HG02623 (cell line): Measurements from ENCODE around the gene DNAJC9.

Source experiments
- ATAC-seq: cut with Tn5 transposase; IDR thresholded peaks from one replicate; pipeline ENCODE4 v1.9.1; 2021; ENCODE audit warnings: moderate library complexity; ENCODE audit not compliant: unreplicated experiment

The DNAJC9 gene

DNA sequence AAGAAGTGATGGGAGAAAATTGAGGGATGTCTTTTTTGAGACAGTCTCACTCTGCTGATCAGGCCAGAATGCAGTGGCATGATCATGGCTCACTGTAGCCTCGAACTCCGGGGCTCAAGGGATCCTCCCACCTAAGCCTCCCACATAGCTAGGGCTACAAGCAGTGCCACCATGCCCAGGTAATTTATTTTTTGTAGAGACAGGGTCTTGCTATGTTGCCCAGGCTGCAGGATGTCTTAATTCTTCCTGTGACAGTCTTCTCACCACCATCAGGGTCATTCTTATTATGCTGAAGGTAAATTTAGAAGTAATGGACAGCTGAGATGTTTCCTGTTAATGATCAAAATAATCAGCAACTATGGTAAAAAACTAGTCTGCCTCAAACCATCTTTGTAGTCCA is 7.1 kb downstream of the DNAJC9 start:
- no peak for ATAC-seq

DNA sequence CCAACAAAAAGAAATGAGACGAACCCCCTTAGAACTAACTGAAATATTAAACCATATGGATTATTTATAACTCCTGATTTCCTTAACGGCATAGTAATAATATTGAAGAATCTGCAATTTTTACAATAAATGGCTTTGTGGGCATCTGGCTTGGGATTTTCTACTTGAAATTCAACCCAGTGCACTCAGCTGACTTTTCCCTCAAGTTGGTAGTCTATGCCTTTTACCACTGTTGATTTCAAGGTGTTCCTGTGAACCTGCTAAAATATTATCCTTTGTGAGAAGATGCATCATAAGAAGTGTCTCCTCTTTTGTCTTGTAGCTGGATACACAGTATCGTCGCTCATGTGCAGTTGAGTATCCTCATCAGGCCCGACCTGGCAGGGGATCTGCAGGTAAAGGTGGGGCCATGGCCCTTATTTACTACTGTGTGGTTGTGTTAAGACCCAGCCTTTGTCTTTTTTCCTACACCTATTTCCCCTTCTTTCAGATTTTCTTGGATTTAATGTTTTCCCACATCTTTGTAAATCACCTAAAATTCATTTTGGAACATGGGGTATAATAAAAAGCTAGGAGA is 8.0 kb downstream of the DNAJC9 start:
- ATAC-seq = no peak

DNA sequence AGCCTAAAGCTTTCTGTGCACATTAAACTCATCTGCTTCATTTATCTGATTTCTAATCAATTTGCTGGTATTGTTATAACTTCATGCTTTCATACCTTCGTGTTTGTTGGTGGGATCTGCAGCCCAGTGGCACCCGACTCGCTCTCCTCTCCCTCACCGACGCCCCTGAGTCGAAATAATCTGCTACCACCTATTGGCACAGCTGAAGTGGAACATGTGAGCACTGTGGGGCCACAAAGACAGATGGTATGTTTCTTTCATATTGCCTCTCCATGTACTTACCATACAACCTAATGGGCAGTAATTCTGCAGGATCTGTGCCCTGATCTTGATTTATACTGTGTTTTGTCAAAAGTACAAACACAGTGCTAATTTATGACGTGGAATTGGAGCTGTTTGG is 12.4 kb downstream of the DNAJC9 start:
- ATAC-seq = no peak

DNA sequence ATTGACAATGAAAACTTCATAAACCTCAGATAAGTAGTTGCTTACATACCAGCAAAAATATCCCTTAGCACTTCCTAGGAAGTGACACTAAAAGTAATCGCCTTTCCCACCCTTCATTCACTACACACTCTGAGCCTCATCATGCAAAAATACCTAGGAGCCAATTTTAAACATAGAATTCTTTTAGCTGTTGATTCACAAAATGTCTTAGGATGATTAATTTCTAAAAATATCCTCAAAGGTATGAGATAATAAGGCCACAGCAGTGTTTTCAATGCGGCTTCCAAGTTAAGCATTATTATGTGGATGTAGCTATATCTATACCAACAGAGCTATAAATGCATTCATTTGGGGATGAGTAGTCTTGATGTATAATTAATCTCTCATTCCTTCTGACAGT is 13.2 kb downstream of the DNAJC9 start:
- no peak for ATAC-seq

DNA sequence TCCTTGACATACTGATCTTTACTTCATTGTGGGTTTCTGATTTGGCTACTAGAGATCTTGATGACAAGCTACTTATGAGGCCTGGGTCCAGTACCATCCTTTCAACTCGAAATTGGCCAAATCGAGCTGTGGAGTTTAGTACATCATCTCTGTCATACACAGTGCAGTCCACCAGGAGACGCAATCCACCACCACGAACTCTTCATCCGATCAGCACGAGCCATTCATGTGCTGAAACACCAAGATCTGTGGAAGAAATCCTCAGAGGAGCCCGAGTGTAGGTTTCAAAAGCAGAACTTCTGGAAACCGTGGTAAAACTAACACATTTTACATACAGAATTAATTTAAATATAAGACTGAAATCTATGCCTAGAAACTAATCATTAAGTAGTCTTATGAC is 14.2 kb downstream of the DNAJC9 start:
- no peak for ATAC-seq

DNA sequence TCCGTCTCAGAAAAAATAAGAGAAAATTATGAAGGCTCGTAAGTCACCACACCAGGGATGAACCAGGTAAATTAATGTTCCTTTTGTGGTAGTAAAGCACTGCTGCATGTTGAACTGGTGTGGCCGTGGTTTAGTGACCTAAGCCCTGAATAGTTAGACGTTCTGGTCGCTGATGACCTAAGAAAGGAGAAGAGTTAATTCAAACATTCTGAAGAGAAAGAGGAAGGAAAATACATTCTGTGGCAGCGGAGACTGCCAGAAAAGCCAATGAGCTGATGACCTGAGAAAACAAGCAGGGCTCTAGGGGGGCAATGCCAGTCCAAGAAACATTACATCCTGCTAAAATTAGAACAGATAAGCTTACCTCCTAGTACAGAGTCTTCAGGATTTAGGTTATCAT is 17.5 kb downstream of the DNAJC9 start:
- ATAC-seq = no peak

DNA sequence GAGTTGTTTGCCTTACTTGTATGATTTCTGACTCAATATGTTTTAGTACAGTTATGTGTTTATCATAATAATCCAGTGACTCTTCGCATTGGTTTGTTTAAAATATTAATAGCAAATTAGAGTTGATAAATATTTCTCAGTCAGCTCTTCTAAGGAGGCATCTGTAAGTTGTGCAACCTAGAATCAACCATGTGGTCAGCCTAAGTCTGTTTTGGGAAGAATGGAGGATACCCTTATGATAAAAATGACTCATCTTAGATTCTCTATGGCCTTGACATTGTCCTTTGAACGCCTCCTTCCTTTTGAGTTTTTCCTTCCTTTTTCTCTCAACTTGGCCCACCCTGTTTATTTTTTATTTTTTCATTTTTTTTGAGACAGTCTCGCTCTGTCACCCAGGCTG is 18.8 kb downstream of the DNAJC9 start:
- no peak for ATAC-seq

DNA sequence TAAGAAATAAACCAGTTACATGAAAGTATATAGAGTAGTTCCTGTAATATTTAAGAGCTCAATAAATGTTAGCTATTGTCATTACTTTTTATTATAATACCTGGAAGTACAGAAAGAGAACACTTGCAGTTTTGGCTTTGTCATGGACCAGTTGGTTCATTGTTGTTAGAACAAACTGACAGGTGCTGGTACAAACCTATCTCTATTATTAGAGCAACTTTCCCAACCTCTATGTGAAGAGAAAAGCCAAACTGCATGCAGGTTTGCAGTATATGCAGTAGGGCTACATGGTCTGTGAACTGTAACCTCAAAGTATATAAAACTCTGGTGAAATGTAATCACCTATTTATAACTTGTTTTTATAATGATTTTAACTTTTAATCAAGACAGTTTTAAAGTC is 20.4 kb downstream of the DNAJC9 start:
- no peak for ATAC-seq

DNA sequence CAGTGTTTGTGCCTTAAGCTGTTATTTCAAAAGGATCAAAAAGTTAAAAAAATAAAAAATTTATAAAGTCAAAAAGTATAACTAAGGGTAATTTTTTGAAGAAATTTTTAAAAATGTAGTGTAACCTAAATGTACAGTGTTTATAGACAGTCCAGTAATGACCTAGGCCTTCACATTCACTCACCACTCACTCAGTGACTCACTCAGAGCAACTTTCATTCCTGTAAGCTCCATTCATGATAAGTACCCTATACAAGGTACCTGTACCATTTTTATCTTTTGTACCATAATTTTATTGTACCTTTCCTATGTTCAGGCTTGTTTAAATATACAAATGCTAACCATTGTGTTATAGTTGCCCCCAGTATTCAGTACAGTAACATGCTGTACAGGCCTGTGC is 21.5 kb downstream of the DNAJC9 start:
- no peak for ATAC-seq

DNA sequence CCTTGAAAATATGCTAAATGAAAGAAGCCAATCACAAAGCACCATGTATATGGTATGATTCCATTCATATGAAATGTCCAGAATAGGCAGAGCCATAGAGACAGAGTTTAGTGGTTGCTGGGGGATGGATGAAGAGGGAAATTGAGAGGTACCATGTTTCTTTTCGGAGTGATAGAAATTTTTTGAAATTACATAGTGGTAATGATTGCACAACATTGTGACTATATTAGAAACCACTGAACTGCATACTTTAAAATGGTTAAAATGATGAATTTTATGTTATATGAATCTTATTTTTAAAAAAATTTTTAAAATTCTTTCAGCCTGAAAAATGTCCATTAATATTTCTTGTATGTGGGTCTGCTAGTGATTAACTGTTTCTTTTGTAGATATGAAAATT is 26.1 kb downstream of the DNAJC9 start:
- no peak for ATAC-seq

DNA sequence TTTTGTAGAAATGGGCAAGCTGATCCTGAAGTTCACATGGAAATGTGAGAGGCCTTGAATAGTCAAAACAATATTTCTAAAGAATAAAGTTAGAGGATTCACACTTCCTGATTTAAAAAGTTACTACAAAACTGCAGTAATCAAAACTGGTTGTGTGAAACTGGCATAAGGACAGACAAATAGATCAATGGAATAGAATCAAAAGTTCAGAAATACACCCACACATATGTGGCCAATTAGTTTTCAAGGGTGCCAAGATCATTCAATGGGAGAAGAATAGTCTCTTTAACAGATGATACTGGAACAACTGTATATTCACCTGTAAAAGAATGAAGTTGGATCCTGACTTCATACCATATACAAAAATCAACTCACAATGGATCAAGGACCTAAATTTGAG is 27.7 kb downstream of the DNAJC9 start:
- ATAC-seq = no peak

DNA sequence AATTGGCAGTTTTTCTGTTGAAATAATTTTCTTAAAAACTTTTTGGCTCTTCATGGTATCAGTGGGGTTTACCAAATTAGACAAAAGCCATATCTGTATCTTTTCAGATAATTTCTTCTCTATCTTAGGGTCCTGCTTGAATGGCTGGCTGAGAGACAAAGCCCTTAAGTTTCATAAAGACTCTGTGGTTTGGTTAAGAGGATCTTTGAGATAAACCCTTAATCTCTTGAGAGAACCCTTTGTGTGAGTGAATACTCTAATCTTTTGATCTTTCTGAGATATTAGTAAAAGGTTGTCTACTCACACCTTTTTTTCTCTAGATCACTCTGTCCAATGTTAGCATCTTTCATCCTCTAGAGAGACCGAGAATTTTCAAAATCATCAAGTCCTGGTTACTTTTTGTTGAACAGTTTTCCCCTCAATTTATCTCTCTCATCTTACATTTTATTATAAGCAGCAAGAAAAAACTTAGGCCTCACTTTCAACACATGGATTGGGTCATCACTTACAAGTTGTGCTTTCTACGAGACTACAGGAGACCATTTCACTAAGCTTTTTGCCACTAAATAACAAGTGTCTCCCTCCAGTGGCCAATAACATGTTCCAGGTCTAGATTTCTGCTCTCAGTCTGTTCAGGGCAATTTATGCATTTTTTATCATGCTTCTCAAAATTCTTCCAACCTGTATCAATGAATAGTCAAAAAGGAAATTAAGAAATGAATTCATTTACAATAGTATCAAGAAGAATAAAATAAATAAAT is 28.4 kb downstream of the DNAJC9 start:
- ATAC-seq = no peak

DNA sequence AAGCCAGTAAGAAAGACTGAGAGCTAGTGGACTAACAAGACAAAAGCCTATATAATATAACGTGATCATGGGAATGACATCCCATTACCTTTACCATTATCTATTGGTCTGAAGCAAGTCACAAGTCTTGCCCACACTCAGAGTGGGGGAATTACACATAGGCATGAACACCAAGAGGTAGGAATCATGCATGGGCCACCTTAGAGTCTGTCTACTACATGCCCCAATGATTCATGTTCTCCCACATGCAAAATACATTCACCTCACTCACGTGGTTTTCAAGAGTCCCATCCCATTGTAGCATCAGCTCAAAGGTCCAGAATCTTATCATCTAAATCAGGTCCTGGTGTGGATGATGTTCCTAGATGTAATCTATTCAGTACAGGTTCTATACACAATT is 29.4 kb downstream of the DNAJC9 start:
- ATAC-seq = no peak

DNA sequence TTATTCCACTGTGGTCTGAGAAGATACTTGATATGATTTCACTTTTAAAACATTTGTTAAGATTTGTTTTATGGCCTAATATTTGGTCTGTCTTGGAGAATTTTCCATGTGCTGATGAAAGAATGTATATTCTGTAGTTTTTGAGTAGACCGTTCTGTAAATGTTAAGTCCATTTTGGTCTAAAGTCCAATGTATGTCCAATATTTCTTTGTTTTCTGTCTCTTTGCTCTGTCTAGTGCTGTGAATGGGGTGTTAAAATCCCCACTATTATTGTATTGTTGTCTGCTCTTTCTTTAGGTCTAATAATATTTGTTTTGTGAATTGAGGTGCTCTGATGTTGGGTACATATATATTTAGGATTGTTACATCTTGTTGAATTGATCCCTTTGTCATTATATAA is 31.3 kb downstream of the DNAJC9 start:
- no peak for ATAC-seq

DNA sequence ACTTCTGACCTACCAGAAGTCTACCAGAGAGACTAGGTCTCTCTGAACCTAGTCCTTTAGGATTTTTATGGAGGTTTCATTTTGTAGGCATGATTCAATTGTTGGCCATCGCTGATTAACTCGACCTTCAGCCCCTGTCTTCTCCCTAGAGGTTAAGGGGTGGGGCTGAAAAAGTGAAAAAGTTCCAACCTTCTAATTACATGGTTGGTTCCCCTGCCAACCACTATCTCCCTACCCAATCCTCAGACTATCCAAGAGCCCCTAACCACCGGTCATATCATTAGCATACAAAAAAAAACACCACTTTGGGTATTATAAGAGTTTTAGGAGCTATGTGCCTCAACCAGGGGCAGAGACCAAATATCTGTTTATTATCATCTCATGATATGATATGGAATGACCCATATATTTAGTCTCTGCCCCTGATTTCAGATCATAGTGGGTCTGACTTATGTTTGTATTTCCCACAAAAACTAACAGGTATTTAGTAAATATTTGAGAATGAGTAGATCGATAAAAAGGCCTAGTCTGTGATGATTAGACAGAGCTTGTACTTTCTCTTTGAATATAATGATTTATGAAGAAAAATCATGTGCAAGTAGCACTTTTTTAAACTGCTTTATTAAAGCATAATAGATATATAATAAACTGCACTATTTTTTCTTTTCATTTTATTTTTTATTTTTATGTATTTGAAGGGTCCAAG is 35.8 kb downstream of the DNAJC9 start:
- ATAC-seq = no peak

DNA sequence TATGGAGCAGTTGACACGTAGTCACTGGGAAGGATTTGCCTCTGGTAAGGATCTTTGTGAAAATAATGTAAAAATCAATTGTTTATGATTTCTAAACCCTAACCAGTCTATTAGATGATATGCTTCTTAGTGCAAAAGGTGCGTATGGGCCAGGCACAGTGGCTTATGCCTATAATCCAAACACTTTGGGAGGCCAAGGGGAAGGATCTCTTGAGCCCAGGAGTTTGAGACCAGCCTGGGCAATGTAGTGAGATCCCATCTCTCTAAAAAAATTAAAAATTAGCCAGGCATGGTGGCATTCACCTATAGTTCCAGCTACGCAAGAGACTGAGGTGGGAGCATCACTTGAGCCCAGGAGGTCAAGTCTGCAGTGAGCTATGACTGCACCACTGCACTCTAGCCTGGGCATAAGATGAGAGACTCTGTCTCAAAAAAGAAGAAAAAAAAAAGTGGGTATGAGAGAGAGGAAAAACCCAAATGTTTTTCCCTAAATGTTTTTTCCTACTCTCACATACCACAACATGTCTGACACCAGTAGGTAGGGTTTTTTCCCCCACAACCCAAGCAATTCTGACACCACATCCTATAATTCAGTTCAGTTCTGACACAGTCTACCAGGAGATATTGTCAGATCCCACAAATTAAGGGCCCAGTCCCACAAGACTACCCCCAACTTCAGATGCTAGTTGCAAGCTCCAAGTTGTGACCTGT is 36.5 kb downstream of the DNAJC9 start:
- no peak for ATAC-seq

DNA sequence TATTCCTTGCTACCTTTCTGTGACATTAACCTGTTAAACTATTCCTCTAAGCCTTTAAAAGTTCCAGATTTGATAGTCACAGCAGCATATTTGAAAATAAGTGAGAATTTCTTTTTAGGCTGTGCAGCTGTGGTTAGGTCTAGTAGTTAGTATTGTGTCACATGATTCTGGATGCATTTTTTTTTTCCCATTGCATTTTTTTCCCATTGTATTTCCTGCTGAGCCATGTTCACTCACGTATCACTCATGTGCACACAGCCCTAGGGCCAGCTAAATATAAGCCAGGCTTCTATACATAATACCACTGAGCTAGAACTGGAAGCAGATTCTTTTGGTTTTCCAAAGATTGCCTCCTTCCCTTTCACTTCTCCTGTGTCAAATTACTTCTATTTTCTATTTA is 37.4 kb downstream of the DNAJC9 start:
- no peak for ATAC-seq

DNA sequence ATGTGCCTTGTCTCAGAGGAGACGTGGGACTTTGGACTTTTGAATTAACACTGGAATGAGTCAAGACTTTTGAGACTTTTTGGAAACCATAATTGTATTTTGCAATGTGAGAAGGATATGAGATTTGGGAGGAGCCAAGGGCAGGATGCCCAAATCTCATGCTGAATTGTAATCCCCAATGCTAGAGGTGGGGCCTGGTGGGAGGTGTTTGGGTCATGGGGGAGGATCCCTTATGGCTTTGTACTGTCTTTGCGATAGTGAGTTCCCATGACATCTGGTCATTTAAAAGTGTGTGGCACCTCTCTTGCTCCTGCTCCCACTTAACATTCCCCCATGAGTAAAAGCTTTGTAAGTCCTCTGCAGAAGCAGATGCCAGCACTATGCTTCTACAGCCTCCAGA is 39.2 kb downstream of the DNAJC9 start:
- no peak for ATAC-seq

DNA sequence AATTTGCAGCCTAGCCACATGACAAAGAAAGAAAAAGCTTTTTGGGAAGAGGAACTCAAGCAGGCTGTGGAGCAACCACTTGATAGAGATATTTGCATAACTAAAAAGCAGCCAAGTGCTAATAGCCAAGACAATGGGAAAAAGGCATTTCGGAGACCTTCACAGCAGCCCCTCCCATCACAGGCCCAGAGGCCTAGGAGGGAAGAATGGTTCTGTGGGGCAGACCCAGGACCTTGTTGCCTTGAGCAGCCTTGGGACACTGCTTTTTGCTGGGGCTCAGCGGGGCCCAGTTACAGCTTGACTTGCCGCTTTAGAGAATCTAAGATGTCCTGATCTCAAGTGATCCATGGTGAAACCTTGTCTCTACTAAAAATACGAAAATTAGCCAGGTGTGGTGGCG is 40.7 kb downstream of the DNAJC9 start:
- ATAC-seq = no peak

DNA sequence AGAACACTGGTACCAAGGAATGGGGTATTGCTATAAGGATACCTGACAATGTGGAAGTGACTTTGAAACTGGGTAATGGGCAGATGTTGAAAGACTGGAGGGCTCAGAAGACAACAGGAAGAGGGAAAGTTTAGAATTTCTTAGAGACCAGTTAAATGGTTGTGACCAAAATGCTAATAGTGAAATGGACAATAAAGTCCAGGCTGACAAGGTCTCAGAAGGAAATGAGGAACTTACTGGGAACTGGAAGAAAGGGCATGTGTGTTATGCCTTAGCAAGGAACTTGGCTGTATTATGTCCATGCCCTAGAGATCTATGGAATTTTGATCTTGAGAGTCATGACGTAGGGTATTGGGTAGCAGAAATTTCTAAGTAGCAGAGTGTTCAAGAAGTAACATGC is 41.2 kb downstream of the DNAJC9 start:
- no peak for ATAC-seq

DNA sequence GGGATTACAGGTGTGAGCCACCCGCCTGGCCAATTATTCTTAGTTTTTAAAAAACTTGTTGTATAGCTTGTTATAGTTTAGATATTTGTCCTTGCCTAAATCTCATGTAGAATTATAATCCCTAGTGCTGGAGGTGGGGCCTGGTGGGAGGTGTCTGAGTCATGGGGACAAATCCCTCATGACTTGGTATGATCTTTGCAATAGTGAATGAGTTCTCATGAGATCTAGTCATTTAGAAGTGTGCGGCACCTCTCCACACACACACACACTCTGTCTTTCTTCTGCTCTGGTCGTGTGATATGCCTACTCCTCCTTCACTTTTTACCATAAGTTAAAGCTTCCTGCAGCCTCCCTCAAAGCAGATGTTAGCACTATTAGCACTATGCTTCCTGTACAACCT is 42.0 kb downstream of the DNAJC9 start:
- no peak for ATAC-seq
